Vagina (tissue), 2 donors: ENCODE results near the gene SNX9.
"Not testable (repeated sequence)": the region's sequence is repeated elsewhere in the genome, so short reads cannot be mapped to it uniquely, and the experiment has no call there.

Source experiments
- POLR2A ChIP-seq, 2 donors: fragments of 450-650 bp; IDR thresholded peaks; one replicate each; pipeline ENCODE4 v1.6.1; 2017; ENCODE audit warnings: antibody characterized with exemption in 2 of 2, mild to moderate bottlenecking in 2 of 2, moderate library complexity in 2 of 2
- TF ChIP-seq, protein P1 (sequence below), 3 experiments: fragments of 450-650 bp in 2 of 3; fragments of 200-600 bp in 1 of 3; sonication (generic) in 1 of 3; IDR thresholded peaks; one replicate each; pipeline ENCODE4 v1.5.1; 2017 to 2019; ENCODE audit warnings: antibody characterized with exemption in 3 of 3, mild to moderate bottlenecking in 2 of 3, moderate library complexity in 2 of 3

DNA sequence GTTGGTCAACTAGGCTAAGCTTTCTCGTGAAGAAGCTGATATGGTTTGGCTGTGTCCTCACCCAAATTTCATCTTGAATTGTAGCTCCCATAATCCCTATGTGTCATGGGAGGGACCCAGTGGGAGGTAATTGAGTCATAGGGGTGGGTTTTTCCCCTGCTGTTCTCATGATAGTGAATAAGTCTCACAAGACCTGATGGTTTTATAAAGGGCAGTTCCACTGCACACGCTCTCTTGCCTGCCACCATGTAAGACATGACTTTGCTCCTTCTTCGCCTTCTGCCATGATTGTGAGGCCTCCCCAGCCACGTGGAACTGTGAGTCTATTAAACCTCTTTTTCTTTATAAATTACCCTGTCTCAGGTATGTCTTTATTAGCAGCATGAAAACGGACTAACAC is 29.0 kb upstream of the SNX9 start:
- TF ChIP-seq, protein P1, sequence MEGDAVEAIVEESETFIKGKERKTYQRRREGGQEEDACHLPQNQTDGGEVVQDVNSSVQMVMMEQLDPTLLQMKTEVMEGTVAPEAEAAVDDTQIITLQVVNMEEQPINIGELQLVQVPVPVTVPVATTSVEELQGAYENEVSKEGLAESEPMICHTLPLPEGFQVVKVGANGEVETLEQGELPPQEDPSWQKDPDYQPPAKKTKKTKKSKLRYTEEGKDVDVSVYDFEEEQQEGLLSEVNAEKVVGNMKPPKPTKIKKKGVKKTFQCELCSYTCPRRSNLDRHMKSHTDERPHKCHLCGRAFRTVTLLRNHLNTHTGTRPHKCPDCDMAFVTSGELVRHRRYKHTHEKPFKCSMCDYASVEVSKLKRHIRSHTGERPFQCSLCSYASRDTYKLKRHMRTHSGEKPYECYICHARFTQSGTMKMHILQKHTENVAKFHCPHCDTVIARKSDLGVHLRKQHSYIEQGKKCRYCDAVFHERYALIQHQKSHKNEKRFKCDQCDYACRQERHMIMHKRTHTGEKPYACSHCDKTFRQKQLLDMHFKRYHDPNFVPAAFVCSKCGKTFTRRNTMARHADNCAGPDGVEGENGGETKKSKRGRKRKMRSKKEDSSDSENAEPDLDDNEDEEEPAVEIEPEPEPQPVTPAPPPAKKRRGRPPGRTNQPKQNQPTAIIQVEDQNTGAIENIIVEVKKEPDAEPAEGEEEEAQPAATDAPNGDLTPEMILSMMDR (IDR thresholded peaks at IDR 0.05) = not testable (repeated sequence)
- not testable (repeated sequence) for TF ChIP-seq POLR2A (IDR thresholded peaks at IDR 0.05)
